ENCODE results near the gene EVL.

DNA sequence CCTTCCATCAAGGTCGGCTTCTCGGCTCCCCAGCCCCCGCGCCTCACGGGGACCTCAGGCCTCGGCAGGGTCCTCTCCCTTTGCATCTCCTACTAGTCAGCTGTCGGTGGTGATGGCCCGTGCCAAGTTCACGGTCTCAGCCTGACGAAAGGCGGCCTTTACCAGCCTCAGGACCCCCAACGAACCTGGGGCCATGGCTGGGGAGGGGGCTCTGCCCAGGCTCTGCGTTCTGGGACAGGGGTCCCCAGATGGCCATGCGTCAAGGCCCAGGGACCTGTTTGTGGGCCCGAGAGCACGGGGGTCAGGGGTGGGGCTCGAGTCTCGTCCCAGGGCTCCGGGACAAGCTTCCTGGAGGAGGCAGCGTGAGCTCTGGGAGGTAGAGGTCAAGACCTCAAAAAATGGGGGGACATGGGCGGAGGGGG lies 127.0 kb downstream of the EVL start:
- TF ChIP-seq, protein P1, sequence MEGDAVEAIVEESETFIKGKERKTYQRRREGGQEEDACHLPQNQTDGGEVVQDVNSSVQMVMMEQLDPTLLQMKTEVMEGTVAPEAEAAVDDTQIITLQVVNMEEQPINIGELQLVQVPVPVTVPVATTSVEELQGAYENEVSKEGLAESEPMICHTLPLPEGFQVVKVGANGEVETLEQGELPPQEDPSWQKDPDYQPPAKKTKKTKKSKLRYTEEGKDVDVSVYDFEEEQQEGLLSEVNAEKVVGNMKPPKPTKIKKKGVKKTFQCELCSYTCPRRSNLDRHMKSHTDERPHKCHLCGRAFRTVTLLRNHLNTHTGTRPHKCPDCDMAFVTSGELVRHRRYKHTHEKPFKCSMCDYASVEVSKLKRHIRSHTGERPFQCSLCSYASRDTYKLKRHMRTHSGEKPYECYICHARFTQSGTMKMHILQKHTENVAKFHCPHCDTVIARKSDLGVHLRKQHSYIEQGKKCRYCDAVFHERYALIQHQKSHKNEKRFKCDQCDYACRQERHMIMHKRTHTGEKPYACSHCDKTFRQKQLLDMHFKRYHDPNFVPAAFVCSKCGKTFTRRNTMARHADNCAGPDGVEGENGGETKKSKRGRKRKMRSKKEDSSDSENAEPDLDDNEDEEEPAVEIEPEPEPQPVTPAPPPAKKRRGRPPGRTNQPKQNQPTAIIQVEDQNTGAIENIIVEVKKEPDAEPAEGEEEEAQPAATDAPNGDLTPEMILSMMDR (IDR thresholded peaks at IDR 0.05), result no peak
- TF ChIP-seq POLR2A (IDR thresholded peaks at IDR 0.05), result no peak

All from testis (tissue), 2 donors.